NOMO-1 treated with DMSO at 0.1 percent for 48 hours (cell line): Measurements from ENCODE around the gene ARHGEF6.
"Not testable (repeated sequence)": the region's sequence is repeated elsewhere in the genome, so short reads cannot be mapped to it uniquely, and the experiment has no call there.

Experiments
- DNase-seq: peaks from one replicate; lab custom pipeline; 2025; ENCODE audit not compliant: unreplicated experiment; lab: John Stamatoyannopoulos, UW

ARHGEF6 gene

DNA sequence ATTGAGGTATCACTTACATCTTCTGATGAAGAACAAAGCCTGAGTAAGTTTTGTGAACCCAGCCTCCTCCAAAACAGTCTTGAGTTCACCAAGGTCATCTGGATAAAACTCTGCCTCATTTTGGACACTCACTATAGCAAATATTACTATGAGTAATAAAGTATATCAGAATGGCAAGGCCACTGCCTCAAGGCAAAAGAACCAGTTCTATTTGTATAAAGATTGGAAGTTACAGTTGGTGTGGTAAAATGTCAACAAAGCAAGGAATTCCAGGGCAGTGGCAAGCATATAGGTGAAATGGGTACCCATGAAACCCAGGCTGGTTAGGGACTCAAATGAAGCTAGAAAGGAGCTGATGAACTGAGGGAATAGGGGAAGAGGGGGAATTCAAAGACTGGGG is 2.4 kb upstream of the ARHGEF6 start:
- no peak for DNase-seq

DNA sequence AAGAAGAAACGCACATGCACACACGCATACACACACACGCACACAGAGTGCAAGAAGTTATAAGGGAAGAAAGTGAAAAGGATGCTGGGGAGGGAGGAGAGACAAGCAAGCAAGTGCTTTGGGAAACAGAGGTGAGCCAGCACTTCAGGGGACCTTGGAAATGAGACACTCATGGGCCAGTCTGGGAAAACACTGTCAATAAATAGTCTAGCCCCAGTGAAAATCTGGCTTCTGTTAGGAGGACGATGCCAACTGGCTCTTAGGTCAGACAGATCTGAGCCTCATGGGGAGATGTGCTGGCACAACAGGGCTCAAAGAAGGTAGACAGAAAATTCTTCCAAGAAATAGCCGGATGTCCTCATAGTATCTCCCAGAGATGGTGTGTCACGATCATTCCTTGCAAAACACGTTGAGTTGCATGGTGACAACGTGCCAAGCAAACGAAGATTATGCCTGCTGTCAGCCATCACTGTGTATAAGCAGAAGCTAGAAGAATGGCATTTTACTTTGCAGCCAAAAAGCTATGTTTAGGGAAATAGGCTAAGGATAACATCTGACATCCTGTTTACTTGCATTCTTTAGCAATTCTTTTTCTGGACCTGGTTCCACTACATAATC is 557 bp upstream of the ARHGEF6 start:
- peak; percentile 69 for DNase-seq

DNA sequence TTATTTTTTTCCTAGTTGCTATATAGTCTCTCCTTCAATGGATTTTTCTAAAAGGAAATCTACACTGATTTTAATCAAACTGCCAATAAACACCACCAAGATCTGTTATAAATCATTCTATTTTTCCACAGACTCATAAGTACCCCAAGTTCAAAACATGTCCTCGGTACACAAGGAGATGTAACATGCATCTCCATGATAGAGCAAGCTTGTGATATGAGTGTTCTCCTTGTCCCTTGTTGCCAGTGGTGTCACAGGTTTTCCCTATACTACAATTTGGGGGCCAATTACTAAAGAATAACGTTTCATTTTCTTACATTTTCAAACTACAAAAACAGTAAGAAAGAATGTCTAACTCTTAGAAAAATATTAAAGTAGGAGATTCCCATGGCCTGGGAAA is 491 bp downstream of the ARHGEF6 start:
- DNase-seq: peak; percentile 43

DNA sequence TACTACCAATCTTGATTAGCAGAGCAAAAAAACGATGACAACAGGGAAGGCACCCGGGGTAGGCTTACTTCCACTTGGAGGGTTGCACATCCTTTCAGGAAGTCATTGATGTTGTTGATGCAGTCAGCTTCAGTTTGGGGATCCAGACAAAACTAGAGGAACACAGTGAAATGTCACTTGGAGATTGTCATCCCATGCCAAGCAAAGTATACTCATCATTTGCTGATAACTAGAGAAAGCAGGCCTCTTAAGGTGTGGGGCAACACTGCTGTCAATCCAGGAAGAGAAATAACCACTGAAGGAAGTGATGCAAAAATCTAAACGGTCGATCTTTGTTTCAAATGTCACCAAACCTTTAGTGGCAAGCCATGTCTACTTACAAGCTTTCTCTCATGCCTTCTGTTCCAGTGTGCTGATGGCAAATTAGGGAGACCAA is 1.4 kb downstream of the ARHGEF6 start:
- peak; percentile 95 for DNase-seq

DNA sequence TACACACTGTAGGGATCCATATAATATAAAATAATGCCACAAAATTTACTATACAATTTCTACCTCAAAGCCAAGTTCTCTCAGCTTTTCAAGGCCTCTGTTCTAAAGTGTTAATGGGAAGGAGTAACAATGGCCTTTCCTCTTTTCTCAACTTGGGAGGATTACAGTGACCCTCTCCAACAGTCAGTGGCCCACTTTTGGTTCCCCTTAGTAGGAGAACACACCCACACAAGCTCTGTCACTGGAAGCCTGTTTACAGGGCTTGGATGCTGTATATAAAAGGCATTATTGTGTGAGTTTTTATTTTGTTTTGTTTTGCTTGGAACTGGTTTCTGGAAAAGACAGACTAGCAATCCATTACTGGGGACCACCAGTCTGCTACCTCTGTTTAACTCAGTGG is 1.8 kb downstream of the ARHGEF6 start:
- peak; percentile 41 for DNase-seq

DNA sequence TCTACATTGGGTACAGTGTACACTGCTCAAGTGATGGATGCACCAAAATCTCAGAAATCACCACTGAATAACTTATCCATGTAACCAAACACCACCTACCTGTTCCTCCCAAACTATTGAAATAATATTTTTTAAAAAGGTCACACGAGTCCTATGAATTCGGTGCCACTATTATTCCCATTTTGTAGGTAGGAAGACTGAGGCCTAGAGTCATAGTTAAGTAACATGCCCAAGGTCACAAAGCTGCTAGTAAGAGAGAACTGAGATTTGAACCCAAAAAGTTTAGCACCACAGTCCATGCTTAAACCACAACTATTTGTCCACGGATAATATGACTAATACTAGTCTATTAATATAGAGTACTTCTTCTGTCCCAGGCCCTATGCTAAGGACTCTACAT is 2.7 kb downstream of the ARHGEF6 start:
- DNase-seq: no peak

DNA sequence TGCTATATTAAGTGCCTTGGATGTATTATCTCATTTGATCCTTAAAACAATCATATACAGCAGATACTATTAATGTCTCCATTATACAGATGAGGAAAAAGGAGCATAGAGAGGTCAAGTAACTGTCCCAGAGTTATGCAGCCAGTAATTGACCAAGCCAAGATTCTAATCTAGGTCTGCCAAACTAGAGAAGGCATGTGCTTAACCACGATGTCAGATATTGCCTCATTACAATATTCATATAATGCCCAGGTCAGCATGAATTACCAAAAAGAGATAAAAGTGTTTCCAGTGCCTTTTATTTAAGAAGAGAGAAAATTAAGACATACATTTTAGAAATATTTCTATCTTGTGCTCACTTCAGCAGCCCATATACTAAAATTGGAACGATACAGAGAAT is 7.1 kb downstream of the ARHGEF6 start:
- DNase-seq: no peak

DNA sequence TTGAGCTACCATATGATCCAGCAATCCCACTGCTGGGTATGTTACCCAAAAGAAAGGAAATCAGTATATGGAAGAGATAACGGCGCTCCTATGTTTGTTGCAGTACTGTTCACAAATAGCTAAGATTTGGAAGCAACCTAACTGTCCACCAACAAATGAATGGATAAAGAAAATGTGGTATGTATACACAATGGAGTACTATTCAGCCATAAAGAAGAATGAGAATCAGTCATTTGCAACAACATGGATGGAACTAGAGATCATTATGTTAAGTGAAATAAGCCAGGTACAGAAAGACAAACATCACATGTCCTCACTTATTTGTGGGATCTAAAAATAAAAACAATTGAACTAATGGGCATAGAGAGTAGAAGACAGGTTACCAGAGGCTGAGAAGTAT is 8.9 kb downstream of the ARHGEF6 start:
- not testable (repeated sequence) for DNase-seq

DNA sequence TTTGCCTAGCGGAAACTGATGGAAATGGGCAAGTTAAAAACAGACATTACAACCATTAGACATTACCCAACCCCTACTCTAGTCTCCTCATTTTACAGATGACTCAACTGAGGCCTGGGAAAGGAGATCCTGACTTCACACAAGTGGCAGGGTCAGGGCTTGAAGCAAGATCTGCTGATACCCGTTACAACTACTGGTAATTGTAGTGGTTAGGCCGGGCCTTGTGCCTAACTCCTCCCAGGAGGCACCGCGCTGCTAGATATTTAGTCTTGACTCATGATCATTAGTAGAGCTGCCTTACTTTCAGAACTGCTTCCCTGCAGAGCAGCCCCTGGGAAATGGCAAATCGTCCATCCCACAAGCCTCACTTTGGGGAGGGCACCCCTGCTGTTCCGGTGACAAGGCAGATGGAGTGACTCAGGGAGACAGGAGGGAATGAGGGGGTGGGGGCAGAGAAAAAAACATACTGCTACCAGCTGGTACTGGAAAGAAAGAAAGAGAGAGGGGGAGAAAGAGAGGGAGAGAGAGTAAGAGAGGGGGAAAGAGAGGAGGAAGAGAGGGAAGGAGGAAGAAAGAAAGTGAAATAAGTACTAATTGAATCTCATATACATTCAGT is 12.2 kb downstream of the ARHGEF6 start:
- peak; percentile 57 for DNase-seq

DNA sequence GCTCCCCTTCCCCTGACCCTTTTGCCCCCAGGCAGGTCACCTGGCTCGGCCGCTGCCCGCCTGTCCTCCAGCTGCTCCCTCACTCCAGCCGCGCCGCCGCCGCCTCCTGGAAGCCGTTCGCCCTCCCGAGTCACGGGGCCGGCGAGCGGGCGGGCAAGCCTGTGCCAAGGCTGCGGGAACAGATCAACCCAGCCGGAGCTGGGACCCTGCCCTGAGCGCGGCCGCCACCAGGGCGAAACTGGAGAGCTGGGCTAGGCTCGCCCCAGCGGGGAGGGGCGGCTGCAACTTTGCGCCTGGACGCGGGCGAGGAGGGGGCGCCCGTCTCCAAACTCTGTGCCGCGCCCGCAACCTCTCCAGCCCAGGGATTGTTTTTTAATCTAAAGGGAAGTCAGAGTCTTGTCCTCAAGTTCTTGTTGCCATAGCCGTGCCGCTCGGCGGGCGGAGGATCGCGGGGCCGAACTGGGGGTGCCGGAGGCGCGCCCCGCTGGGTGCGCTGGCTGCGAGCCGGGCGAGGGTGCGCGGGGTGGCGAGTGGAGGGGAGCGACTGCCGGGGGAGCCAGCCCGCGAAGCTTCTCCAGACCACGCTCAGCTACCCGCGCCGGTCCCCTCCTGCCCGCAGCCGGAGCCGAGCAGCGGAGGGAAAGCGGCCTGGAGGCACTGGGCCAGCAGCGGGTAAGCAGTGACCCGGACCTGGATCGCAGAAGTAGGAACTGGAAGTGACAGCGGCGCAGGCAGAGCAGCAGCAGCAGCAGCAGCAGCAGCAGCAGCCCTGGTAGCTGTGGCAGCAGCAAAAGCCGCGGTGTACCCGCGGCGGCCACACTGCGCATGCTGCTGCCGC is 13.4 kb downstream of the ARHGEF6 start:
- peak; percentile 54 for DNase-seq

DNA sequence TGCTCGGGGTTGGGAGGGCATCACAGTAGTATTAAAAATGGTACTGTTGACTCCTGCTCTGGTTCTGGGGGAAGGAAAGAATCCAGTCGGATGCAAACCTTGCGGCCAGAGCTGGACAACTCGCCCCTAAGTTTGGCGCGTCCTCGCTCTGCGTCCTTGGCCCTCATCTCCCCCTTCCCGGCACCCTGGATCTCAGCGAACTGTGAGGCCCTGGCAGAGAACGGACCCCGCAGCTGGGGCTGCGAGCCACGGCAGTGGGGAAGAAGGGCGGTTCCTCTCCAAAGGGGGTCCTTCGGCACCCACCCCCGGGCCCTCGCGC is 14.0 kb downstream of the ARHGEF6 start:
- DNase-seq: no peak

DNA sequence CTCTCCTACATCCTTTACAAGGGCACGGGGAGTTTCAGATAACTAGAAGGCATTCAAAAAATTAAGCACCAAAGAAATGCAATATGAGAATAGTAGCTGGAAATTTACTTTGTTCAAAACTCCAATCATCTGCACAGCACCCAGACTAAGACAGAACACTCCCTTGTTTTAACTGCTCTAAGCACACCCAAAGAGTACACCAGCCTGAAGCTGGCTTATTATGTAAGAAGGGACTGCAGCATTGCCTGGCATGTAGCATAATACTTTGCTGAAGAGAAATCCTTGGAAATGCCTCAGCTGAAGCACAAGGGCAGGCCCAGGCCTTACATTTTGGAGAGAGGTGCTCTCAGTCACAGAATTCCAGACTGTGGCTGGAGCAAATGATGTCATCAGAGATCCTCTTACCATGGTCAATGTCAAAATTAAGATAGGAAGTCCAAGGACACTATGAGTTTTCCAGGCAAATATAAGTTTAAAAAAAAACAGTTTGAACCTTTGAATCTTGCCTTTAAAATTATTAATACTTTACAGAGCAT is 14.8 kb downstream of the ARHGEF6 start:
- no peak for DNase-seq

DNA sequence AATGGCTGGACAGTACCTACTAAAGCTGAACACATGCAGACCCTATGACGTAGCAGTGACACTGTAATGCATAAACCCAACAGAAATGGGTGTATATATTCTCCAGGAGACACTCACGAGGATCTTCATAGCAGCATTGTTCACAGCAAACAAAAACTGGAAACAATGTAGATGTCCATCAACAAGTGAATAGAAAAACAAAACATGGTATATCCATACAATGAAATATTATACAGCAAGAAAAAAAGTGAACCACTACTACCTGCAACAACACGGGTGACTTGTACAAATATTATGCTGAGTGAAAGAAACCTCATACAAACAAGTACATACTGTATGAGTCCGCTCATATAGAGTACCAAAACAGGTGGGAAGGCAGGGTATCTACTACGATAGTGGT is 16.5 kb downstream of the ARHGEF6 start:
- DNase-seq: no peak

DNA sequence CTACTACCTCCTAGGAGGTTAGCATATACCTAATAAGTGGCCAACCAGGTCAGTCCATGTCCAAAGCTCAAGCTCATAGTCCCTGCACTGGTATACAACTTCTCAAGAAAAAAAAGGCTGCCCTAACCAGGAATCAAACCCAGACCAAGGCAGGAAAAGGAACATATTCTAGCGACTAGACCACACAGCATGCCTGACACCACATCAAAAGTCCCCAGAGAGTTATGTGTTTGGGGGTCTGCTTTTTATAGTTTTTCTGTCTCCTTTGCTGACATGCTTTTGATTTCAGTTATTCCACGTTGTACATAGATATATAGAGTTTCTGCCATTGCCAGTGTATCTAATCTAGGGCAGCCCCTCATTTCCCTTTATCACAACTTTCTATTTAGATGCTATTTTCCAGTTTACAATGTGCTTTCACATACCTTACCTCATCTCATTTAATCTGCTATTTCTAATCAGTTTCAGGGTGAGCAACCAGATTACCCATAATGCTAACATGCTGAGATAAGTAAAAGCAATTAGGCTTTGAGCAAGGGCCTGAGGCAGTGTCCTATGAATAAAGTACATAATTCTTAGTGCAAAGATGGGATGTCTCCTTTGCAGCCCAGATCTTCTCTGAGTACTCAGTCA is 17.8 kb downstream of the ARHGEF6 start:
- DNase-seq: no peak

DNA sequence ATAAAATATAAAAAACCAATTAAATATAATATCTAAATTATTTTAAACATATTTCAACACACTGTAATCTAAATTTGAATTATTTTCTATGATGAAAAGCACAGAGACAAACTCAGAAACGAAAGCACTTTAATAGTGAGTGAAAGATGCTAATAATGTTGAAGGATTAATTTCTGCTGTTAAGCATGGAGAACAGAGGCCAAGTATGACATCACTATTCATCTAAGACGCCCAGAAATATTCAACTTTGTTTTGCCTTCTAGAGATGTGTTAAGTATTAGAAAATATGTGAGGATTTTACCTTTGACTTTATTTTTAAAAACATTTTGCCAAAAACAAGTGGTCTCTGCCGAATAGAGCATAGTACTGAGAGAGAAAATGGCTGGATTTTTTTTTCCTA is 19.3 kb downstream of the ARHGEF6 start:
- no peak for DNase-seq

DNA sequence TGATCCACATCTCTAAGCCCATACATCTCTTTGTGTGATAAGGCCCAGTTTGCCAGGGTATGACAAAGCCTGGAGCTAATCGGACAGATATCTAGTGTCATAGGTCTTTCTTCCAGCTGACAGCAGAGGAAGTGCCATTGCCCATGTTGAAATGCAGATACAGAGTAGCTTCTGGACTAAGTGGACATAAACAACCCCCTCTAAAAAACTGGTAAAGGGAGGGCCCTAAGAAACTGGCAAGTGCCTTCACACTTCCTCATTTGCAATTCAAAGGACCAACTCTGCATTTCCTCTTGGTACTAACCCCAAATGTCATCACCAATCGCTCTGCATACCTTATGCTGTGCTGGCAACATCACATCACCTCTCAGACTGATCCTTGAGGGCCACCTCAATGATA is 20.8 kb downstream of the ARHGEF6 start:
- peak; percentile 84 for DNase-seq

DNA sequence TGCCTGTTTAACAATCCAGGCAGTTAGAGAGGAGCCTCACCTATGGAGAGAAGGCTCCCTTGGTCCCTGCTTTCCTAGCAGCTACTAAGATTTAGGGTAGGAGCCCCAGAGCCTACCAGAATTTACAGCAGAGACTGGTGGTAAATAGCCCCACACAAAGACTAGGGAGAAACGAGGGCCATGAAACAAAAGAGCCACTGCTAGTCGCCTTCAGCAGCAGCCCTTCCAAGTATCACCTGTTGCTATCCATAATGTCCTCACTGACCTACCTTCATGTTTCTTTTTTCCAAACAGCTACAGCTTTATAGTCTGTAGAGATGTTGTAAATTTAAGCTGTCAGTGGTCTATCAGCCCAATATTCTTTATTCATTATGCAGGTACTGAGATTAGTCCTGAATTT is 25.3 kb downstream of the ARHGEF6 start:
- DNase-seq: no peak

DNA sequence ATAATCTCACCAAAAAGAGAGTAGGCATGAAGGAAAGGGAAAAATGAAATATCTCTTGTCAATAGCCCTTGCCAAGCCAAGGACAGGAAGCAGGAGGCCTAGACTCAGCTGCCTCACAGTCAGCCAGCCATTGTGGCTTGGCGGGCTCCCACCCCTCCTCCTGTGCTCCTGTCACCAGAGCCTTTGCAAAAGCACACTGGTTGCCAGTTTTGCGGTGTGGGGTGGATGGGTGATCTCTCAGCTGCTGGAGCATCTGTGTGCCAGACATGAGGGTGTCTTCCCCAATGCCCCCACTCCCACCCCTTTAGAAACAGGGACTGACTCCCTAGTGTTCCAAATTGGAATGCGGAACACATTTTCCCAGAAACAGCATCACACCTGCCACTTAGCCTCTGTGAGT is 26.1 kb downstream of the ARHGEF6 start:
- DNase-seq: no peak

DNA sequence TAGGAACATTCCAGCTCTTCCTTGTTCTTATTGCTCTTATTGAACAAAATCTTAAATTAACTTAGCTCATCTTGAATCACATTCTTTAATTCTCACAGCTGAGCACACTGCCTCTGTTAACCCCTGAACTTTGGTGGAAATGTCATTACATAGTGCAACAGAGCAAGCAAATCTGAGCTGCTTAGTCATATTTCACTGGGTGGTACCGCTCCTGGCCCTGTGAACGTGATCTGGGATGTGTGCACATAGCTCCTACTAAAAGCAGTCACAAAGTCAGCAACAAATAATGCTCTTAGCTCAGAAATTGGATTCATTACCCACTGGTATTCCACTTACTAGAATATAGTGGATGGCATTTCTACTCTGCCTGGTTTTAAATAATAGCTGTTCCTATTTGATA is 27.9 kb downstream of the ARHGEF6 start:
- DNase-seq: no peak

DNA sequence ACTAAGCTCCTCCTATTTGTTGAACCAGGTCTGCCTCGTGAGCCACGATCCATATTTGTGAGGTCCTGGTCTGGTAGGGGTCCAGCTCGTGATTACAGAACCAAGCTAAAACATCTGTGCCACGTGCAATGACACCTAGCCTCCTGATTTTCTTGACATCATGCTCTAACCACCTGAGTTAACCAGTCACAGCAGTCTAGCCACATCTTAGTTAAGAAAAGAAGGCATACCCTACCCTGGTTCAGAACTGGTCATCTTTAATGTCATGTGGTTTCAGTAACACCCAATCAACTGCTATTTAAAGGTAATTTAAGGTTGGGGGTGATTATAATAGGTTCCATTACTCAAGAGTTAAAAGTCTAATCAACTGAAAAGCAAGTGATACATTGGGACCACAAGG is 28.4 kb downstream of the ARHGEF6 start:
- no peak for DNase-seq

DNA sequence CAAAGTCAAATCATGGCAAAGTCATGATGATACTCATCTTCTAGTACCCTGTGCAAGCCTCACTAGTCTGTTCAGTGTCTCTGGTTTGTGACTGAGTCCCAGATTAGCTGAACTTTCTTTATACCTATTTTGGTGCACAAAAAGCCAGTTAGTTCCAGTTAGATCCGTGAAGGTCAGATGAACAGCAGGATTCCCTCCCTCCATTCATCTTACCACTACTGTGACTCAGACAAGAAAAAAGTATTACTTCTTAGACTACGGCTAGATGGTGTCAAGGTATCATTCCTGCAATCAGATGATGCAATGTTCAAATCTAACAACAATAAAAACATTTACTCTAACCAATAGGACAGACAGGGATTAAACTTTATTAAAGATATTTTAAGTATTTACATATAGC is 30.4 kb downstream of the ARHGEF6 start:
- DNase-seq: no peak
